HG03103 (cell line): ENCODE data around the gene KRTAP5-10.
"Not testable (repeated sequence)": the region's sequence is repeated elsewhere in the genome, so short reads cannot be mapped to it uniquely, and the experiment has no call there.

Experiments
- ATAC-seq: cut with Tn5 transposase; IDR thresholded peaks from one replicate; pipeline ENCODE4 v1.9.1; 2021; ENCODE audit warnings: low read depth; ENCODE audit not compliant: unreplicated experiment

Gene KRTAP5-10

GRCh38 chr11:71568704-71569349 lies 3.5 kb downstream of the KRTAP5-10 start:
- ATAC-seq: no peak

DNA sequence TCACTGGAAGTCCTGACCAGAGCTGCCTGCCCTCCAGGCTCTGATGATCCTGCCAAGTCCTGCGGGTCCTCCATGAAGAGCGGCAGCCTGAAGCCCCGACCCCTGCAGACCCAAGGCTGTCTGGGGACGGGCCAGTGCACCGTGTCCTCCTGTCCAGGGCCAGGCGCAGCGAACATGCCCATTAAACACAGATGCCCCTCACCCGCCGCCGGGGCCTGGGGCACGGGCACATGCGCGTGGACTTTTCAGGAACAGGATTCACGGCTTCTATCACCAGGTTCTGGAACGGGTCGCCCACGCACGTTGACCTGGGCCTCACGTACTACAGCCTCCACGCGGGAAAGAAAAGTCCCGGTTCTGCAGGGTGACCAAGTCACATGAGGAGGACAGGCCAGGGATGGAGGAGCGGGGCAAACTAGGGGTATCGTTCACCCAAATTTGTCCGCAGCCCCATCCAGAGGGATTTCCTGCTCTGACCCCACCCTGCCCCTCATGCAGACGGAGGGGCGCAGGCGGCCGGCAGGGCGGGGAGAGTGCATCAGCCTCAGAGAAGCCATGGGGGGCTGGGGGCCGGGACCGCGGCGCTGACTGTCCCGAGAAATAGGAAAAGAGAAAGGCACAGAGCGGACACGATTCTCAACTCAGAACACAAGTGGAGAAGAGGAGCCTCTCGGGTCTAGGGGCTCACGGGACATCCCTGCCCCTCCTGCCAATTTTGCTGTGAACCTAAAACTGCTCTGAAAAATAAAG lies 5.9 kb downstream of the KRTAP5-10 start:
- ATAC-seq: not testable (repeated sequence)

DNA sequence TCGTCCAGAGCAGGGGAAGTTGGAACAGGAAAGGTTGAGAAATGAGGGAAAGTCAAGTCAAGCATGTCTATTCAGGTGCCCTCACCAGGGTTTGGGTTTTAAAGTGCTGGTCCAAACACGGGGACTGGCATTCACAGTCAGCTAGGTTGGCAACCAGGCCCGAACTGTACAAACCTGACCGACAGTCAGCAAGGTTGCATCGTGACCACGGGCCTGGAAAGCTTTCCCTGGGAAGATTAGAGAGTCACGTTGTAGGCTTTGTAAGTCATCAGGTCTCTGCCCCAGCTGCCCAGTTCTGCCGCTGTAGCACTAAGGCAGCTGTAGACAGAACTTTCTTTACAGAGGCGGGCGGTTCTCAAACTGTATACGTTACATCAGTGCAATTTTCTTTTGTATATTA lies 7.4 kb downstream of the KRTAP5-10 start:
- ATAC-seq: no peak

- ATAC-seq: no peak
Observed at GRCh38 chr11:71574418-71574817, 9.1 kb downstream of the KRTAP5-10 start.

- ATAC-seq: no peak
Observed at GRCh38 chr11:71575723-71576424, 10.5 kb downstream of the KRTAP5-10 start.

- ATAC-seq: not testable (repeated sequence)
Observed at GRCh38 chr11:71576688-71577465, 11.5 kb downstream of the KRTAP5-10 start.

- no peak for ATAC-seq
Observed at GRCh38 chr11:71577469-71578004, 12.2 kb downstream of the KRTAP5-10 start.

DNA sequence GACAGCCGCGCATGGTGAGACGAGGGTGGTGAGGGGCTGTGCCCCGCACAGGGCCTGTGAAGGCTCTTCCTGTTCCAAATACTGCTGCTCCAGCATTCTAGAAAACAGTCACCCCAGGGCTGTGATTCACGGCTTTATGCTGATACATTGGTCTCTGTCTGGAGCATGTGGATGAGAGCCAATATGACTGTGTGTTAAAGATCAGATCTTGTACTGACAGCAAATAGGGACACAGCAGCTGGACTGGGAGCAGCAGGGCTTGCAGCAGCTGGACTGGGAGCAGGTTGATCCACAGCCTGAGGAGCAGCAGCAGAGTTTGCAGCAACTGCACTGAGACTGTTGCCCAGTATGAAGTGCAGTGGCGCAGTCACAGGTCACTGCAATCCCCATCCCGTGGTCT lies 14.2 kb downstream of the KRTAP5-10 start:
- not testable (repeated sequence) for ATAC-seq

DNA sequence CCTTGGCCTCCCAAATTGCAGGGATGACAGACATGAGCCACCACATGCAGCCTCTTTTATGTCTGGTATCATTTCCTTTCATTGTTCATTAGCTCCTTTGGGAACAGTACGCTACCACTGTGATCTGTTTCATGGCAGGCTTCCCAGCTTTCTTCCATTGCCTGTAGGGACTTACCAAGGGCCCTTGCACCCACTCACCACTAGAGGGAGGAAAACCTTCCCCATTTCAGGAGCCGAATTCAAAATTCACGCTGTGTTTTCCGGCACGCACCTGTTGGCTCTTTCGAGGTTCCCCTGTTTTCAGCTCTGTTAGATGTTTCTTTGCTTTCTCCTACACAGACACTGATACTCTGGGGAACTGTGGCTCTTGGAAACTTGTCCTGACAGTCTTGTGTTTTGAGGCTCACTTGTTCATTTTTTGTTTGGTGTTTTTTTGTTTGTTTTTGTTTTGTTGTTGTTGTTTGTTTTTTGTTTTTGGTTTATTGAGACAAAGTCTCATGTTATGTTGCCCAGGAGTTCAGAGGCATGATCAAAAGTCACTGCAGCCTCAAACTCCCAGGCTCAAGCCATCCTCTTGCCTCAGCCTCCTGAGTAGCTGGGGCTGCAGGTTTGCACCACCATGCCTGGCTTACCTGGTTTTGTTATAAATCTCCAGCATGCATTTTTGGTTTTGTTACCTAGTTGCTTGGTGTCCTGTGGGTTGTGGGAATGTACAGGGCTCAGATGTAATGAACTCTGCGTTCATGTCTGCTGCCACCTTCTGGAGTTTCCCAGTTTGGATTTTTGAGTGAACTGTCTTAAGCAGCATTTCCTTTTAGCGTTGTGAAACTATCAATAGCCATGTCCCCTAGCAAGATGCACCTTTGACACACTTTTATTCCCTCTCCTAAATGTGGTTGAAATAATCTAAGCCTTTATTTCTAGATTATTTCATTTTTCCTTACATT lies 15.0 kb downstream of the KRTAP5-10 start:
- no peak for ATAC-seq

- ATAC-seq: no peak
Observed at GRCh38 chr11:71581826-71582225, 16.5 kb downstream of the KRTAP5-10 start.

DNA sequence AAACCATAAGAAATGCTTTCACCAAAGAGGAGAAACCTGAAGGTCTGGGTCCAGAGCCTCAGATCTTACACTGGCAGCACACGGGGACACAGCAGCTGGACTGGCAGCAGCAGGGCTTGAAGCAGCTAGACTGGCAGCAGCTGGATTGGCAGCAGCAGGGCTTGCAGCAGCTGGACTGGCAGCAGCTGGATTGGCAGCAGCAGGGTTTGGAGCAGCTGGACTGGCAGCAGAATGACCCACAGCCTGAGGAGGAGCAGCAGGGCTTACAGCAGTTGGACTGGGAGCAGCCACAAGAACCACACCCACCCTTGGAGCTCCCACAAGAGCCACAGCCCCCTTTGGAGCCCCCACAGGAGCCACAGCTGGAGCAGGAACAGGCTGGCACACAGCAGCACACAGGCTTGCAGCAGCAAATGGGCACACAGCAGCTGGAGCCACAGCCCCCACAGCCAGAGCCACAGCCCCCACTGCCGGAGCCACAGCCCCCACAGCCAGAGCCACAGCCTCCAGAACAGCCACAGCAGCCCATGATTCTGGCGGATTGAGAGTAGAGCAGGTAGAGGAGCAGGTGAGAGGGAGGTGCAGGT lies 17.0 kb downstream of the KRTAP5-10 start, which contains the start of gene KRTAP5-11:
KRTAP5-11 (minus strand) TSS at position 567 of the 587 bp plus-strand sequence; CDS start at position 529, 38 bp downstream.
- no peak for ATAC-seq

DNA sequence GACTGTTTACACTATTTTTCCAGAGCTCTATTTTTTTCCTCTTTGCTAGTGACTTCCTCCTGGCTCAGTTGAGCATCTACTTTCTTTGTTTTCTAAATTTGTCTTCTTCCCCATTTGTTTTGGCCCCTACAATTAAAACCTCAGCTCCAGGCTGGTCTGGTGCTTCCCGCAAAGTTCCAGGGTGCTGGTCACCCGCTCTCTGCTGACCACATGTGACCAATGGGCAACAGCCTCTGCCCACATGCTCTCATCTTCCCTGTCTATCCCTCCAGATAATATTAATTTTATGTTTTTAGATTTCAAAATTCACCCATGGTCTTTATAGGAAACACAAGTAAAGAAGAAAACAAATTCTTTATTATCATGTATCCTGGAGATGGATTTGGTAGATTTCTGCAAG lies 17.6 kb downstream of the KRTAP5-10 start:
- ATAC-seq: not testable (repeated sequence)

- not testable (repeated sequence) for ATAC-seq
Observed at GRCh38 chr11:71585673-71586072, 20.3 kb downstream of the KRTAP5-10 start.

- ATAC-seq: not testable (repeated sequence)
Observed at GRCh38 chr11:71588314-71588713, 23.0 kb downstream of the KRTAP5-10 start.

DNA sequence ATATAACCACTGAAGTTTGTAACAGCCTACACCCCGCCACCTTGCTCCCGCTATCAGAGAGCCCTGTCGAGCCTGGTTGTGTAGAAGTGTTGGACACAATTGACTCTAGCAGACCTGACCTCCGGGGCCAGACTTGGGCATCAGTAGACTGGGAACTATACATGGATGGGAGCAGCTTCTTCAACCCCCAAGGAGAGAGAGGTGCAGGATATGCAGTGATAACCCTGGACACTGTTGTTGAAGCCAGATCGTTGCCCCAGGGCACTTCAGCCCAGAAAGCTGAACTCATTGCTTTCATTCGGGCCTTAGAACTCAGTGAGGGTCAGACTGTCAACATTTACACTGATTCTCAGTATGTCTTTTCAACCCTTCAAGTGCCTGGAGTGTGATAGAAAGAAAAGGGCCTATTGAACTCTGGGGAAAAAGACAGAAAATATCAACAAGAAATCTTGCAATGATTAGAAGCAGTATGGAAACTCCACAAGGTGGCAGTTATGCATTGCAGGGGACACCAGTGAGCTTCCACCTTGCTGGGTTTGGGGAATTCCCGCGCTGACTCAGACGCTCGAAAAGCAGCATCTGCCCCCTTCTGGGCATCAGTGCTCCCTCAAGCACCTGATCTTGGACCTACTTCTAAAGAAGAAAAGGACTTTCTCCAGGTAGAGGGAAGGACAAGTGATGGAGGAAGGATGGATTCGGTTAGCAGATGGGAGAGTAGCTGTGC lies 23.6 kb downstream of the KRTAP5-10 start:
- ATAC-seq: not testable (repeated sequence)

DNA sequence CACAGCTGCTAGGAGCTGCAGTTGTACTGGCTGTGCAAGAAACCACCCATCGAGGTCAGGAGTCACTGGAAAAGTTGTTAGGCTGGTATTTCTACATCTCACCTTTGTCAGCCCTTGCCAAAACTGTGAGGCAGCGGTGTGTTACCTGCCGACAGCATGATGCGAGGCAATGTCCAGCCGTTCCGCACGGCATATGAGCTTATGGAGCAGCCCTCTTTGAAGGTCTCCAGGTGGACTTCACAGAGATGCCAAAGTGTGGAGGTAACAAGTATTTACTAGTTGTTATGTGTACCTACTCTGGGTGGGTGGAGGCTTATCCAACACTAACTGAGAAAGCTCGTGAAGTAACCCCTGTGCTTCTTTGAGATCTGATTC lies 24.2 kb downstream of the KRTAP5-10 start:
- ATAC-seq: not testable (repeated sequence)

GRCh38 chr11:71603221-71603620 lies 37.9 kb downstream of the KRTAP5-10 start:
- not testable (repeated sequence) for ATAC-seq

DNA sequence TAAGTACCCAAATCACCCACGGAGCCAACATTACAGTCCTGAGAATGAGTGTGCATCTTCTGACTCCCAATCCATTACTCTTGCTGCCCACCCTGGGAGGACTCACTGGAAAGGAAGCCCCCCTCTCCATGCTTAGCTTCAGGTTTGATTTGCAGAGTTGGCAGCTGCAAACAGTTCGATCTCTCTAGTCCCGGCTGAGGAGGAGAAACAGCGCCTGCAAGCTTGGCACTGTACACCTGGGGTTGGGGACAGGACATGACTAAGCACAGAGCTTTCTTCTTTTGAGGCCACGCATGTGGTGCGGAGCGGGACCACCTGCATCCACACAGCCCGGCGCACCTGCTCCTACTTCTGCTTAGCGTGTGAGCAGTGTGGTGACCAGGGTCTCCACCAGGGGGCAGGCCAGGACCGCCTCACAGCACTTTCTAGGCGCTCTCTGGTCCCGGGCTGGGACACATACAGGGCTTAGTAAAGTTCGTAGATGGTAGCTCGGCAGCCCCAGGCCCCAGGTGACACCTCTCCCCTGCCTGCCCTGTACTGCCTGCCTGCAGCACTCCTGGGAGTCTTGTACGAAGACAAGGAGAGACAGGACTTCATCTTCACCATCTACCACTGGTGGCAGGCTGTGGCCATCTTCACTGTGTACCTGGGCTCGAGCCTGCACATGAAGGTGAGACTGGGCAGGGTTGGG lies 39.6 kb downstream of the KRTAP5-10 start:
- not testable (repeated sequence) for ATAC-seq
